ENCODE data around the gene RAB34.
"Not testable (repeated sequence)": the region's sequence is repeated elsewhere in the genome, so short reads cannot be mapped to it uniquely, and the experiment has no call there.

RAB34 gene

GRCh38 chr17:28726627-28727491 is 9.2 kb upstream of the RAB34 start:
- DNase-seq = peak; percentile 97

DNA sequence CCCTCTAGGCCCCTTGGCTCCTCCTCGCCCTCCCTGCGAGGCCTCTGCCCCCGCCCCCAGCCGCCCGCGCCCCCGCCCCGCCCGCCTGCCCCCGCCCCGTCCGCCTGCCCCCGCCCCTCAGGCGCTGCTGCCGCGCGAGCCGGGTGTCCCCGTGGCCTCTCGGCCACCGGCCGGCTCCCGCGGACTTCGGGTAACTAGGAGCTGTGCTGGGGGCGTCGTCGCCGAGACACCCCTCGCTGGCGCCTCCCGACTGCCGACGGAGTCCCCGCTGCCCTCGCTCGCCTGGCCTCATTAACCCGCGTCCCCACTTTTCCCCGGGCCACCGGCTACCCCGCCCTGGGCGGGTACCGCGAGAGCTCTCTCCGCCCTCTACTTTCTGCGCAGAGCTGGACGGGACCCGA is 8.6 kb upstream of the RAB34 start, which contains the start of gene TLCD1:
Gene TLCD1 (minus strand): TSS at position 8 of the 401 bp plus-strand sequence. CDS start 136 bp downstream, outside the sequence.
- DNase-seq = peak; percentile 83

DNA sequence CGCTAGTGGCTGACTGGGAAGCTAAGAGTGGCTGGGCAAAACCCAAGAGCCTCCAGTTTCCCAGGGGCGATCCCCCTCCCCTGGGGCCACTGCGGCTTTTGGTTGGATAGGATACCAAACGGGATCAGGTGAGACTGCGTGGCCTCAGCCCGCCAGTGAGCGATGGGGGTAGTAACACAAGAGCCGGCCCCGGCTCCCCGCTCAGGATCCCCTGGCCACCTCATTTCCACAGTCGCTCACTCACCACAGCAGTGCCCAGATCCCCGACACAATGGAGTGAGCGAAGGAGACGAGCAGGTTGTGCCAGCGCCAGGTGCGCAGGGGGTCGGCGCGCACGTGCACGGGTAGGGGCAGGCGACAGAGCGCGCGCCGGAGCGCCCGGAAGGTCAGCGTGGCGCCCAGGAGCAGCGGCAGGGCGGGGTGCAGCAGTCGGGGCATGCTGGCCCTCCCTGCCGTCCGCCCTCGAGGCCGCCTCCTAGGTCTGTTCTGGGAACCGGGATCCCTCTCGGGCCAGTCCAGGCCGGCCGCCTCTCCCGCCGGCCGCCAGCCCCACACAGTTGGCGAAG is 8.1 kb upstream of the RAB34 start:
- DNase-seq = peak; percentile 83

GRCh38 chr17:28725166-28725659 is 7.5 kb upstream of the RAB34 start:
- DNase-seq = peak; percentile 56

DNA sequence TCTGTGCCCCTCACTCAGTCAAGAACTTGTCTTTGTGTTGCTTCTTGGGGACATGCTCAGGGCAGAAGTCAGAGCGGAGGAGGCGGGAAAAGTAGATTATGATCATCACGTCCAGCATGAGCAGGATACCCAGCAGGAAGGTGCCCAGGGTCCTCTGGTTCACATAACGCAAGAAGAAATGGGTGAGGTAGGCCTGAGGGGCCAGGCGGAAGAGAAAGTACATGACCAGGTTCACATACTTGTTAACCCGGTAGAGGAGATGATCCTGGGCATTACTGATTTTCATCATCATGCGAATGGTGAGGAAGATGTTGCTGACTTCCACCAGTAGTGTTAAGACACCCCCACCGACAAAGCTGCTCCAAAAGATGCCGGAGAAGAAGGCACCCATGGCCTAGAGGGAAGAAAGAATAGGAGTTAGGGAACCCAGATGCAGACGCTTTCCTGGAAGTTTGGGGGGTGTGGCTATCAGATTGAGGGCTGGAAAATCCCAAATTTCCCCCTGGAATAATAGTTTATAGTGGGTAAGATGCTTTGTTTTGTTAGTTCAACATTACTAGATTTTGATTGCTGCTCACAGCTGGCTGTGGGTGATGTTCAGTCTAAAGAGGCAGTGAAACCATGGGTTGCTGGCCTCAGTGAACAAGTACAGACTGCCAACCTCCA is 7.0 kb upstream of the RAB34 start:
- no peak for DNase-seq

DNA sequence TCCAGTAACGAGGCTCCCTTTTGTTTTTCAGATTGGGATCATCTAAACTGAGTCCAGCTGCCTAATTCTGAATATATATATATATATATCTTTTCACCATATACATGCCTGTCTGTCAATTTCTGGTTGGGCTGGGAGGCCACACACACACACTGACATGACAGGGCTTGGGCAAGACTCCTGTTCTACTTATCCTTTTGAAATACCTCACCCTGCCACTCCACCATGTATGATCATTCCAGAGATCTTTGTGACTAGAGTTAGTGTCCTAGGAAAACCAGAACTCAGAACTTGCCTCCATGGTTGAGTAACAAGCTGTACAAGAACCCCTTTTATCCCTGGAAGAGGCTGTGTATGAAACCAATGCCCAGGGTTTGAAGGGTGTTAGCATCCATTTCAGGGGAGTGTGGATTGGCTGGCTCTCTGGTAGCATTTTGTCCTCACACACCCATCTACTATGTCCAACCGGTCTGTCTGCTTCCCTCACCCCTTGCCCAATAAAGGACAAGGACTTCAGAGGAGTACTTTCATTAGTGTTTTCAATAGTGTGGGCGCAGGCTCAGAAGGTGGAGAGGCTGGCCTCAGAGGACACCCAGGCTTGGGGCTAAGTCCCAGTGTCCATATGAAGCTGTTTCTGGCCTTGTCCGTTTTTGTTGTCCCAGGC is 6.3 kb upstream of the RAB34 start:
- not testable (repeated sequence) for DNase-seq

GRCh38 chr17:28723159-28723835 is 5.6 kb upstream of the RAB34 start:
- no peak for DNase-seq

GRCh38 chr17:28722417-28723158 is 4.9 kb upstream of the RAB34 start:
- DNase-seq = no peak

- not testable (repeated sequence) for DNase-seq
Observed at GRCh38 chr17:28720997-28721329, 3.3 kb upstream of the RAB34 start.

DNA sequence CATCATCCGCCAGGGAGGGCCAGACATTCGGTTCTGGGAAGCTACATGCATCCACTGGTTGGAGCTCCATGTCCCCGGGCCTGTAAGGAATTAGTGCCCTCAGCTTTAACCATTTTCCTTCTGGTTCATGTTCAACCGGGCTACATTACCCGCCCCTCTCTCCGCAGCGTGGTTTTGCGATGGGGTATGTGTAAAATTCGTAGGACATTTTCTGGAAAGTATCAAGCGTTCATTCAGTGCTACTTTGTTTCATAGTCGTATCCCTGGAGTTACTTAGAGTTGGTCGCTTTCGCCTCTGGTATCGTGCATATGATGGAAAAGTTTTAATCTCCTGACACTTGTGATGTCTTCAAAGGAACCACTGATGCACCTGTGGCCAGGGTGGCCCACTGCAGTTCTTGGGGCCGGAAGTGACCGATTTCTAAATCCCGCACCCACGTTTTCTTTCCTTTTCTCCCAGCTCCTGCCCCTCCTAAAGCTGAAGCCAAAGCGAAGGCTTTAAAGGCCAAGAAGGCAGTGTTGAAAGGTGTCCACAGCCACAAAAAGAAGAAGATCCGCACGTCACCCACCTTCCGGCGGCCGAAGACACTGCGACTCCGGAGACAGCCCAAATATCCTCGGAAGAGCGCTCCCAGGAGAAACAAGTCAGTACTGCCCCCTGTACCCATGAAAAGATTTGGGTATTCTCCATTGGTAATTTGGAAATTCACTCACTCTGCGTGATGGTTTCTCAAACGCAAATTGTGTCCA is 2.8 kb upstream of the RAB34 start:
- DNase-seq = peak; percentile 65

GRCh38 chr17:28719021-28719433 is 1.4 kb upstream of the RAB34 start:
- DNase-seq = no peak

DNA sequence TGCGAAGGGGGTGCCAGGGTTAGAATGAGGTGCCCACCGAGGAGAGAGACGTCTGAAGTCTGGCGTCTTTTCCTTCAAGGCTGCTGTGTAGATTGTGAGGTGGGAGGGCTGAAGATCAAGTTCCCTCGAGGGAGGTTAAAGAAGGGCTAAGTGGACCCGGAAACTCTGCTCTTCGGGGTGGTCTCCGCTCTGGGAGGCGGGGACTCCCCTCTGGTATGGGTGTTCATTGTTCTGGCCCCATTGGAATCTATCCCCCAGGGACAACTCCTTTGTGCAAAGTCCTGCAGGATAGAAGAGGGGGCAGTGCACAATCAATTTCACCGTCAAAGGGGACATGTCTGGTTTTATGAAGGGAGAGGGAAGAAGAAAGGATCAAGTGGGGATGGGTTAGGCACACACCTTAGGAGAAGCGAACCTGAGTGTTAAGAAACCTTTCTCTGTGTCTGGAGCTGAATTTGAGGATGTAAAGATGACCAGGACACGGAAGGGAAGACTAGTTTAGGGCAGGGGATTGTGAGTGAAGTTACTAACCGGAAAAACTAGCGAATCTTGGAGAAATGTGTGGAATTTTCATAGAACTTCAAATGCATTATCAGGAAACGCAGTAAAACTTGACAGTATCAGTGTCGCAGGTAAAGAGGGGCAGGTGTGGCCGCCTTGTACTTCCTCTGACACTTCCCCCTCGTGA is 809 bp upstream of the RAB34 start:
- DNase-seq = no peak

- DNase-seq = no peak
Observed at GRCh38 chr17:28716740-28717577, 709 bp downstream of the RAB34 start.

- DNase-seq = no peak
Observed at GRCh38 chr17:28715217-28715616, 2.5 kb downstream of the RAB34 start.

- DNase-seq = no peak
Observed at GRCh38 chr17:28714281-28714680, 3.4 kb downstream of the RAB34 start.

- no peak for DNase-seq
Observed at GRCh38 chr17:28712705-28713415, 4.8 kb downstream of the RAB34 start.

DNA sequence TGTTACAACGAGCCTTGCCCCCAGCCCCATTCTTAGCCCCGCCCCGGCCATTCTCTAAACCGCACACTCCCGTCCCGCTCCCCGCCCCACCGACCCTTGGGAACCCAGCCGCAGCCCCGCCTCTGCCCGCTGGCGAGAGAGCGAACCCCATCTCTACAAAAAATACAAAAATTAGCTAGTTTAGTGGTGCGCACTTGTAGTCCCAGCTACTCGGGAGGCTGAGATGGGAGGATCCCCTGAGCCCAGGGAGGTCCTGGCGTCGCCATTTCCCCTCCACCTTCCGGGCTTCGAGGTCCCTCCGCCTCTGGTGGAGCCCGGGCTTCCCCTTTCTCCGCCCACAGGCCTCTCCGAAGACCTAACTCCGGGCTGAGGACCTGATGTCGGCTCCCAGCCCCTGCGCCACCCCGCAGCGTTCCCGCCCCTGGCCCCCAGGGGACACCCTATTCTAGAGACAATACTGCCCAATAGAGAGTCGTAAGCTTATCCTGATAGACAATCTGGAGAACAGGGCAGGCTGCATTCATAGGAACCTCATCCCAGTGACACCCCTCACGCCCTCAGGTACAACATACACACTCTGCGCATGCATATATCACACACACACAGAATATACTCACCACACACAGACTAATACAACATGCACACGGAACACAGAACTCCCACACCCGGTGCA is 5.5 kb downstream of the RAB34 start:
- peak; percentile 68 for DNase-seq

GRCh38 chr17:28711723-28712031 is 6.0 kb downstream of the RAB34 start, which contains the start of gene PROCA1:
PROCA1 (minus strand) TSS chr17:28711888; CDS start chr17:28711660, 228 bp downstream.
- no peak for DNase-seq

Measured in activated CD4-positive, alpha-beta T cell treated with anti-CD3 and anti-CD28 coated beads, Interleukin-2, Interleukin-6, amounts not matched to agents 100 ng/mL and 50 ng/mL, durations not matched to agents 16 hours and 8 hours (primary cell).